ENCODE data around the gene TMEM115.
"Not testable (repeated sequence)": the region's sequence is repeated elsewhere in the genome, so short reads cannot be mapped to it uniquely, and the experiment has no call there.

The TMEM115 gene

GRCh38 chr3:50314342-50314741 is 45.0 kb downstream of the TMEM115 start:
- DNase-seq, result no peak

GRCh38 chr3:50312041-50312440 is 47.3 kb downstream of the TMEM115 start:
- not testable (repeated sequence) for DNase-seq
